Neural cell (in vitro differentiated cells): ENCODE measurements around the gene DPP6. TPM values are rescaled to one million over a fixed set of nuclear protein-coding genes. Genes with fewer than 3 reads are reported as not detected.

Experiments used
- H2AFZ ChIP-seq: fragments of 200-600, 300-800 bp; sonication (generic), shearing (Covaris generic); 2 replicates; pipeline ENCODE4 v1.6.0; 2014; ENCODE audit warnings: low read depth, mild to moderate bottlenecking, antibody characterized with exemption, low read length, moderate library complexity
- H3F3A ChIP-seq: fragments of 200-600 bp; shearing (Covaris generic); 2 replicates; pipeline ENCODE4 v1.6.1; 2016; ENCODE audit warnings: mild to moderate bottlenecking, moderate library complexity, mixed read lengths, antibody characterized with exemption, low read length; ENCODE audit not compliant: insufficient read depth, poor library complexity, severe bottlenecking
- H3K27ac ChIP-seq: fragments of 200-600, 300-800 bp; sonication (generic), shearing (Covaris generic); 2 replicates; pipeline ENCODE4 v1.5.1; 2014; ENCODE audit warnings: mild to moderate bottlenecking, low read length, moderate library complexity
- H3K27me3 ChIP-seq: fragments of 300-800, 200-600 bp; sonication (generic), shearing (Covaris generic); 2 replicates; pipeline ENCODE4 v1.6.0; 2014; ENCODE audit warnings: mild to moderate bottlenecking, low read depth, low read length, moderate library complexity; ENCODE audit not compliant: insufficient read depth
- H3K36me3 ChIP-seq: fragments of 300-800, 200-600 bp; sonication (generic), shearing (Covaris generic); 2 replicates; pipeline ENCODE4 v1.5.1; 2014; ENCODE audit warnings: mild to moderate bottlenecking, antibody characterized with exemption, low read length, moderate library complexity; ENCODE audit not compliant: insufficient read depth
- H3K4me2 ChIP-seq: fragments of 300-800, 200-600 bp; sonication (generic), shearing (Covaris generic); 2 replicates; pipeline ENCODE4 v1.6.0; 2014; ENCODE audit warnings: mild to moderate bottlenecking, low read length
- H3K4me3 ChIP-seq: fragments of 300-800, 200-600 bp; sonication (generic), shearing (Covaris generic); 2 replicates; pipeline ENCODE4 v1.5.1; 2014; ENCODE audit warnings: mild to moderate bottlenecking, low read length, moderate library complexity
- H3K79me2 ChIP-seq: fragments of 200-600 bp; shearing (Covaris generic); replicated peaks from 2 replicates; pipeline ENCODE4 v1.6.0; 2014; ENCODE audit warnings: mild to moderate bottlenecking, low read length, moderate library complexity; ENCODE audit not compliant: insufficient read depth
- H3K9ac ChIP-seq: fragments of 300-800, 200-600 bp; sonication (generic), shearing (Covaris generic); 2 replicates; pipeline ENCODE4 v1.6.1; 2016; ENCODE audit warnings: mild to moderate bottlenecking, low read length, mixed read lengths
- H3K9me2 ChIP-seq: fragments of 200-600 bp; shearing (Covaris generic); 2 replicates; pipeline ENCODE4 v1.6.1; 2016; ENCODE audit warnings: mild to moderate bottlenecking, low read length, mixed read lengths; ENCODE audit not compliant: insufficient read depth
- H3K9me3 ChIP-seq: fragments of 200-600, 300-800 bp; sonication (generic), shearing (Covaris generic); 2 replicates; pipeline ENCODE4 v1.6.1; 2016; ENCODE audit warnings: mild to moderate bottlenecking, mixed run types, low read length, moderate library complexity, mixed read lengths
- H4K20me1 ChIP-seq: fragments of 200-600 bp; shearing (Covaris generic); 2 replicates; pipeline ENCODE4 v1.6.1; 2016; ENCODE audit warnings: mild to moderate bottlenecking, mixed run types; ENCODE audit not compliant: insufficient read depth
- EP300 ChIP-seq: fragments of 450-650 bp; conservative IDR thresholded peaks from 2 replicates; pipeline ENCODE4 v1.6.1; 2014; ENCODE audit warnings: antibody characterized with exemption, mild to moderate bottlenecking, moderate library complexity; ENCODE audit not compliant: poor library complexity, severe bottlenecking
- EZH2 ChIP-seq: fragments of 200-600, 300-800 bp; shearing (Covaris generic), sonication (generic); IDR thresholded peaks from 2 replicates; pipeline ENCODE4 v1.6.1; 2014; ENCODE audit warnings: antibody characterized with exemption, low read length, borderline replicate concordance, mild to moderate bottlenecking; ENCODE audit not compliant: insufficient read depth, poor library complexity, severe bottlenecking
- MXI1 ChIP-seq: fragments of 450-650 bp; conservative IDR thresholded peaks from 2 replicates; pipeline ENCODE4 v1.6.1; 2014; ENCODE audit warnings: antibody characterized with exemption, mild to moderate bottlenecking; ENCODE audit not compliant: poor library complexity, severe bottlenecking
- POLR2AphosphoS5 ChIP-seq: IDR thresholded peaks from 2 replicates; pipeline ENCODE4 v1.6.1; 2012
- RAD21 ChIP-seq: fragments of 450-650 bp; conservative IDR thresholded peaks from 2 replicates; pipeline ENCODE4 v1.6.1; 2014; ENCODE audit warnings: antibody characterized with exemption, mild to moderate bottlenecking, moderate library complexity
- SMC3 ChIP-seq: fragments of 450-650 bp; conservative IDR thresholded peaks from 2 replicates; pipeline ENCODE4 v1.6.1; 2014; ENCODE audit warnings: antibody characterized with exemption, mild to moderate bottlenecking, moderate library complexity; ENCODE audit not compliant: poor library complexity
- TAF1 ChIP-seq: IDR thresholded peaks from 2 replicates; pipeline ENCODE4 v1.6.1; 2012; ENCODE audit warnings: low read depth
- polyA plus RNA-seq: library from polyadenylated mRNA; depleted of rRNA; stranded (reverse); fragments of >200 nt; gene quantifications from 2 replicates; pipeline ENCODE4 v1.2.3, GENCODE V29; 2014
- TF ChIP-seq, protein P1 (sequence below): fragments of 450-650 bp; IDR thresholded peaks from 2 replicates; pipeline ENCODE4 v1.5.1; 2014; ENCODE audit warnings: antibody characterized with exemption, mild to moderate bottlenecking, moderate library complexity; ENCODE audit not compliant: poor library complexity, severe bottlenecking
- TF ChIP-seq, protein P2 (sequence below): IDR thresholded peaks from 2 replicates; pipeline ENCODE4 v1.6.1; 2012; ENCODE audit warnings: borderline replicate concordance

Gene DPP6
- polyA plus RNA-seq, 1 donor from 2014 or later: 20.4 TPM

- no peaks in the 10 kb centered on the region for H3K9me2 ChIP-seq
- H3K4me3 ChIP-seq: no peak overlapping the region
- no peak overlapping the region for H3K4me2 ChIP-seq
- H4K20me1 ChIP-seq: no peaks in the 10 kb centered on the region
- H3K27me3 ChIP-seq: no peaks in the 10 kb centered on the region
- H3K9ac ChIP-seq: no peak overlapping the region
- peaks cover 3% of the 10 kb centered on the region for H3K36me3 ChIP-seq
- H3K27ac ChIP-seq: no peak overlapping the region
- H3K9me3 ChIP-seq: no peaks in the 10 kb centered on the region
- TF ChIP-seq SMC3: no peak
- no peak for TF ChIP-seq EP300
- TF ChIP-seq EZH2: no peak
- TF ChIP-seq, protein P1, sequence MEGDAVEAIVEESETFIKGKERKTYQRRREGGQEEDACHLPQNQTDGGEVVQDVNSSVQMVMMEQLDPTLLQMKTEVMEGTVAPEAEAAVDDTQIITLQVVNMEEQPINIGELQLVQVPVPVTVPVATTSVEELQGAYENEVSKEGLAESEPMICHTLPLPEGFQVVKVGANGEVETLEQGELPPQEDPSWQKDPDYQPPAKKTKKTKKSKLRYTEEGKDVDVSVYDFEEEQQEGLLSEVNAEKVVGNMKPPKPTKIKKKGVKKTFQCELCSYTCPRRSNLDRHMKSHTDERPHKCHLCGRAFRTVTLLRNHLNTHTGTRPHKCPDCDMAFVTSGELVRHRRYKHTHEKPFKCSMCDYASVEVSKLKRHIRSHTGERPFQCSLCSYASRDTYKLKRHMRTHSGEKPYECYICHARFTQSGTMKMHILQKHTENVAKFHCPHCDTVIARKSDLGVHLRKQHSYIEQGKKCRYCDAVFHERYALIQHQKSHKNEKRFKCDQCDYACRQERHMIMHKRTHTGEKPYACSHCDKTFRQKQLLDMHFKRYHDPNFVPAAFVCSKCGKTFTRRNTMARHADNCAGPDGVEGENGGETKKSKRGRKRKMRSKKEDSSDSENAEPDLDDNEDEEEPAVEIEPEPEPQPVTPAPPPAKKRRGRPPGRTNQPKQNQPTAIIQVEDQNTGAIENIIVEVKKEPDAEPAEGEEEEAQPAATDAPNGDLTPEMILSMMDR: no peak
- TF ChIP-seq MXI1: no peak
- TF ChIP-seq POLR2AphosphoS5: no peak
- TF ChIP-seq, protein P2, sequence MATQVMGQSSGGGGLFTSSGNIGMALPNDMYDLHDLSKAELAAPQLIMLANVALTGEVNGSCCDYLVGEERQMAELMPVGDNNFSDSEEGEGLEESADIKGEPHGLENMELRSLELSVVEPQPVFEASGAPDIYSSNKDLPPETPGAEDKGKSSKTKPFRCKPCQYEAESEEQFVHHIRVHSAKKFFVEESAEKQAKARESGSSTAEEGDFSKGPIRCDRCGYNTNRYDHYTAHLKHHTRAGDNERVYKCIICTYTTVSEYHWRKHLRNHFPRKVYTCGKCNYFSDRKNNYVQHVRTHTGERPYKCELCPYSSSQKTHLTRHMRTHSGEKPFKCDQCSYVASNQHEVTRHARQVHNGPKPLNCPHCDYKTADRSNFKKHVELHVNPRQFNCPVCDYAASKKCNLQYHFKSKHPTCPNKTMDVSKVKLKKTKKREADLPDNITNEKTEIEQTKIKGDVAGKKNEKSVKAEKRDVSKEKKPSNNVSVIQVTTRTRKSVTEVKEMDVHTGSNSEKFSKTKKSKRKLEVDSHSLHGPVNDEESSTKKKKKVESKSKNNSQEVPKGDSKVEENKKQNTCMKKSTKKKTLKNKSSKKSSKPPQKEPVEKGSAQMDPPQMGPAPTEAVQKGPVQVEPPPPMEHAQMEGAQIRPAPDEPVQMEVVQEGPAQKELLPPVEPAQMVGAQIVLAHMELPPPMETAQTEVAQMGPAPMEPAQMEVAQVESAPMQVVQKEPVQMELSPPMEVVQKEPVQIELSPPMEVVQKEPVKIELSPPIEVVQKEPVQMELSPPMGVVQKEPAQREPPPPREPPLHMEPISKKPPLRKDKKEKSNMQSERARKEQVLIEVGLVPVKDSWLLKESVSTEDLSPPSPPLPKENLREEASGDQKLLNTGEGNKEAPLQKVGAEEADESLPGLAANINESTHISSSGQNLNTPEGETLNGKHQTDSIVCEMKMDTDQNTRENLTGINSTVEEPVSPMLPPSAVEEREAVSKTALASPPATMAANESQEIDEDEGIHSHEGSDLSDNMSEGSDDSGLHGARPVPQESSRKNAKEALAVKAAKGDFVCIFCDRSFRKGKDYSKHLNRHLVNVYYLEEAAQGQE: no peak
- no peak for TF ChIP-seq RAD21
- no peak for TF ChIP-seq TAF1
- no peaks in the 10 kb centered on the region for H3F3A ChIP-seq
- no peak overlapping the region for H2AFZ ChIP-seq
- H3K79me2 ChIP-seq: no peaks in the 10 kb centered on the region
Measured at GRCh38 chr7:154886591-154886990, 834.4 kb downstream of the DPP6 start.

GRCh38 chr7:154888690-154889089, 836.5 kb downstream of the DPP6 start:
- Histone ChIP-seq H3K79me2 (no peaks in the 10 kb centered on the region), H3K9me3 (no peaks in the 10 kb centered on the region), H3K9ac (no peak overlapping the region), H3K4me2 (no peak overlapping the region), H3K27me3 (no peaks in the 10 kb centered on the region), H3K4me3 (no peak overlapping the region), H3F3A (no peaks in the 10 kb centered on the region), H3K27ac (no peak overlapping the region), H3K36me3 (peaks cover 3% of the 10 kb centered on the region), H3K9me2 (no peaks in the 10 kb centered on the region), H2AFZ (no peak overlapping the region), H4K20me1 (no peaks in the 10 kb centered on the region)
- TF ChIP-seq TAF1: no peak
- TF ChIP-seq MXI1: no peak
- TF ChIP-seq SMC3: no peak
- TF ChIP-seq, protein P1: no peak
- TF ChIP-seq, protein P2: no peak
- TF ChIP-seq POLR2AphosphoS5: no peak
